HepG2 (cell line): ENCODE data around the gene KMT2B. TPM values are rescaled to one million over a fixed set of nuclear protein-coding genes. Genes with fewer than 3 reads are reported as not detected.

ENCODE experiments used
- ADNP ChIP-seq: sonication (generic); formaldehyde crosslinking; IDR thresholded peaks from 2 replicates; pipeline ENCODE4 v1.4.0; 2020; ENCODE audit warnings: missing genetic modification reagents
- ARNT2 ChIP-seq: sonication (generic); formaldehyde crosslinking; IDR thresholded peaks from 2 replicates; pipeline ENCODE4 v1.8.0; 2022; ENCODE audit warnings: mild to moderate bottlenecking, low read depth, missing genetic modification reagents, moderate library complexity
- HMGXB4 ChIP-seq, 2 experiments: sonication (generic) in 1 of 2; formaldehyde crosslinking in 1 of 2; IDR thresholded peaks; 2 replicates each; pipeline versions ENCODE4 v1.4.0 to v1.6.1; 2018 to 2020; ENCODE audit warnings: missing genetic modification reagents in 2 of 2, borderline replicate concordance in 1 of 2, low read depth in 1 of 2, mild to moderate bottlenecking in 1 of 2, missing biosample characterization in 1 of 2
- HNF4A ChIP-seq: sonication (generic); formaldehyde crosslinking; IDR thresholded peaks from 2 replicates; pipeline ENCODE4 v1.4.0; 2020; ENCODE audit warnings: missing genetic modification reagents
- HNF4G ChIP-seq, 2 experiments: sonication (generic) in 1 of 2; formaldehyde crosslinking in 1 of 2; IDR thresholded peaks; 2 replicates each; pipeline versions ENCODE4 v1.4.0 to v1.6.1; 2011 to 2020; ENCODE audit warnings: borderline replicate concordance in 2 of 2, low read depth in 2 of 2, mild to moderate bottlenecking in 2 of 2, low read length in 1 of 2, missing genetic modification reagents in 1 of 2, moderate library complexity in 1 of 2
- JUND ChIP-seq: sonication (generic); formaldehyde crosslinking; IDR thresholded peaks from 2 replicates; pipeline ENCODE4 v1.8.0; 2022; ENCODE audit warnings: mild to moderate bottlenecking, missing genetic modification reagents
- KAT2B ChIP-seq: fragments of 150-350 bp; IDR thresholded peaks from 2 replicates; pipeline ENCODE4 v1.6.1; 2014; ENCODE audit warnings: low read depth, low read length, borderline replicate concordance
- KDM2A ChIP-seq: sonication (generic); formaldehyde crosslinking; IDR thresholded peaks from 2 replicates; pipeline ENCODE4 v1.4.0; 2020; ENCODE audit warnings: low read depth, missing genetic modification reagents, borderline replicate concordance
- LBX2 ChIP-seq: sonication (generic); formaldehyde crosslinking; IDR thresholded peaks from 2 replicates; pipeline ENCODE4 v1.5.0; 2020; ENCODE audit warnings: missing genetic modification reagents, mild to moderate bottlenecking, borderline replicate concordance
- NCOA1 ChIP-seq: sonication (generic); formaldehyde crosslinking; IDR thresholded peaks from 2 replicates; pipeline ENCODE4 v1.9.0; 2021; ENCODE audit warnings: missing genetic modification reagents
- NR2C2 ChIP-seq: sonication (generic); formaldehyde crosslinking; IDR thresholded peaks from 2 replicates; pipeline ENCODE4 v1.4.0; 2020; ENCODE audit warnings: missing genetic modification reagents, mild to moderate bottlenecking, moderate library complexity, borderline replicate concordance
- NR2F6 ChIP-seq, 2 experiments: IDR thresholded peaks; 2 replicates each; pipeline ENCODE4 v1.6.1; 2016; ENCODE audit warnings: antibody characterized with exemption in 1 of 2, mild to moderate bottlenecking in 1 of 2
- PHF20 ChIP-seq: sonication (generic); formaldehyde crosslinking; IDR thresholded peaks from 2 replicates; pipeline ENCODE4 v1.5.0; 2020; ENCODE audit warnings: mild to moderate bottlenecking, missing genetic modification reagents
- RBFOX2 ChIP-seq: fragments of 200-400 bp; formaldehyde crosslinking; IDR thresholded peaks from 2 replicates; pipeline ENCODE4 v1.6.1; 2017; ENCODE audit warnings: low read depth, mild to moderate bottlenecking, low read length
- RFXAP ChIP-seq: sonication (generic); formaldehyde crosslinking; IDR thresholded peaks from 2 replicates; pipeline ENCODE4 v1.4.0; 2020; ENCODE audit warnings: missing genetic modification reagents, borderline replicate concordance
- RXRA ChIP-seq: sonication (generic); formaldehyde crosslinking; IDR thresholded peaks from 2 replicates; pipeline ENCODE4 v1.5.1; 2020; ENCODE audit warnings: missing genetic modification reagents
- SMAD9 ChIP-seq: sonication (generic); formaldehyde crosslinking; IDR thresholded peaks from 2 replicates; pipeline ENCODE4 v1.5.1; 2020; ENCODE audit warnings: mild to moderate bottlenecking, missing genetic modification reagents
- SNAI1 ChIP-seq: sonication (generic); formaldehyde crosslinking; IDR thresholded peaks from 2 replicates; pipeline ENCODE4 v1.5.0; 2020; ENCODE audit warnings: mild to moderate bottlenecking, missing genetic modification reagents, borderline replicate concordance
- SRF ChIP-seq: IDR thresholded peaks from 2 replicates; pipeline ENCODE4 v1.6.1; 2011; ENCODE audit warnings: mild to moderate bottlenecking, low read depth, low read length, moderate library complexity
- TOPORS ChIP-seq: sonication (generic); formaldehyde crosslinking; IDR thresholded peaks from 2 replicates; pipeline ENCODE4 v1.8.0; 2023; ENCODE audit warnings: mild to moderate bottlenecking, missing genetic modification reagents
- ZBTB21 ChIP-seq: sonication (generic); formaldehyde crosslinking; IDR thresholded peaks from 2 replicates; pipeline ENCODE4 v1.4.0; 2020; ENCODE audit warnings: missing genetic modification reagents
- ZBTB7B ChIP-seq: sonication (generic); formaldehyde crosslinking; IDR thresholded peaks from 2 replicates; pipeline ENCODE4 v1.4.0; 2020; ENCODE audit warnings: missing genetic modification reagents
- ZNF205 ChIP-seq: IDR thresholded peaks from 2 replicates; pipeline ENCODE4 v1.6.1; 2018; ENCODE audit warnings: missing biosample characterization, missing genetic modification reagents
- ZNF274 ChIP-seq: sonication (generic); formaldehyde crosslinking; IDR thresholded peaks from 2 replicates; pipeline ENCODE4 v1.5.1; 2020; ENCODE audit warnings: mild to moderate bottlenecking, missing genetic modification reagents
- ZNF430 ChIP-seq: sonication (generic); formaldehyde crosslinking; IDR thresholded peaks from 2 replicates; pipeline ENCODE4 v1.9.0; 2021; ENCODE audit warnings: mild to moderate bottlenecking, missing genetic modification reagents
- ZNF557 ChIP-seq: sonication (generic); formaldehyde crosslinking; IDR thresholded peaks from 2 replicates; pipeline ENCODE4 v1.4.0; 2020; ENCODE audit warnings: missing genetic modification reagents
- polyA plus RNA-seq, 8 experiments: library from polyadenylated mRNA; depleted of rRNA in 3 of 8; stranded (reverse) in 7 of 8; unstranded in 1 of 8; fragments of >200 nt; fragmentation: Illumina TruSeq in 4 of 8; extraction: Trizol in 4 of 8; gene quantifications; 2 replicates each; pipeline versions ENCODE4 v1.2.1 to v1.2.3, GENCODE V29; 2011 to 2016; ENCODE audit warnings: low read depth in 4 of 8, missing spikeins in 1 of 8, mixed read lengths in 1 of 8; ENCODE audit not compliant: insufficient read depth in 1 of 8
- total RNA-seq, 5 experiments: library from RNA; depleted of rRNA; stranded (reverse); fragments of >200 nt; fragmentation: Illumina TruSeq; extraction: Trizol; gene quantifications; 2 replicates each; pipeline ENCODE4 v1.2.3, GENCODE V29; 2016; ENCODE audit warnings: low read depth in 1 of 5
- TF ChIP-seq, protein P1 (sequence below): sonication (generic); formaldehyde crosslinking; IDR thresholded peaks from 2 replicates; pipeline ENCODE4 v1.8.1; 2023; ENCODE audit warnings: missing genetic modification reagents, inconsistent platforms, borderline replicate concordance

KMT2B gene
- total and polyA plus RNA-seq, 2 of the 13 experiments (the other 11 are each of a cell fraction or from before 2014, with no cell fraction given), result 6.2 to 16.9 TPM

- no peak for TF ChIP-seq ZNF430 (CRISPR knock-in tag)
- TF ChIP-seq RFXAP (CRISPR knock-in tag), result no peak
- peak in 1 of 2 experiments; percentile 31; a peak in 1 of 4 replicates for TF ChIP-seq HMGXB4 (CRISPR knock-in tag; IDR thresholded peaks at IDR 0.05; ENCODE audit: borderline replicate concordance in 1 of 2, low read depth in 1 of 2)
- TF ChIP-seq JUND (CRISPR knock-in tag), result peak; percentile 73
- TF ChIP-seq ADNP, result no peak
- no peak for TF ChIP-seq LBX2 (CRISPR knock-in tag)
- no peak for TF ChIP-seq KAT2B
- TF ChIP-seq PHF20, result no peak
- TF ChIP-seq HNF4A (CRISPR knock-in tag), result peak; percentile 50
- peak; percentile 47; the same call in 1 of the 2 replicates for TF ChIP-seq RXRA (CRISPR knock-in tag)
- peak; percentile 63; the same call in 1 of the 2 replicates for TF ChIP-seq HNF4G (IDR thresholded peaks at IDR 0.05; ENCODE audit: borderline replicate concordance, low read depth, low read length)
- peak; percentile 66; the same call in 1 of the 2 replicates for TF ChIP-seq HNF4G (CRISPR knock-in tag; IDR thresholded peaks at IDR 0.05; ENCODE audit: borderline replicate concordance, low read depth)
- no peak for TF ChIP-seq SMAD9 (CRISPR knock-in tag)
- TF ChIP-seq ZNF274 (CRISPR knock-in tag), result no peak
- TF ChIP-seq KDM2A (CRISPR knock-in tag), result no peak
- TF ChIP-seq RBFOX2, result no peak
- TF ChIP-seq NCOA1 (CRISPR knock-in tag), result no peak
- no peak for TF ChIP-seq TOPORS (CRISPR knock-in tag)
- TF ChIP-seq, protein P1, sequence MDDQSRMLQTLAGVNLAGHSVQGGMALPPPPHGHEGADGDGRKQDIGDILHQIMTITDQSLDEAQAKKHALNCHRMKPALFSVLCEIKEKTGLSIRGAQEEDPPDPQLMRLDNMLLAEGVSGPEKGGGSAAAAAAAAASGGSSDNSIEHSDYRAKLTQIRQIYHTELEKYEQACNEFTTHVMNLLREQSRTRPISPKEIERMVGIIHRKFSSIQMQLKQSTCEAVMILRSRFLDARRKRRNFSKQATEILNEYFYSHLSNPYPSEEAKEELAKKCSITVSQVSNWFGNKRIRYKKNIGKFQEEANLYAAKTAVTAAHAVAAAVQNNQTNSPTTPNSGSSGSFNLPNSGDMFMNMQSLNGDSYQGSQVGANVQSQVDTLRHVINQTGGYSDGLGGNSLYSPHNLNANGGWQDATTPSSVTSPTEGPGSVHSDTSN (CRISPR knock-in tag), result no peak
- peak; percentile 62; the same call in 1 of the 2 replicates for TF ChIP-seq ZBTB21 (CRISPR knock-in tag)
- 0 out of 2 replicates have a peak, but pooled peaks have one; percentile 46 for TF ChIP-seq ZBTB7B (CRISPR knock-in tag)
- TF ChIP-seq ZNF205 (CRISPR knock-in tag), result no peak
- TF ChIP-seq NR2F6 (IDR thresholded peaks at IDR 0.05), result peak; percentile 79
- peak; percentile 83 for TF ChIP-seq NR2F6 (CRISPR knock-in tag; IDR thresholded peaks at IDR 0.05)
- no peak for TF ChIP-seq SRF
- TF ChIP-seq NR2C2 (CRISPR knock-in tag), result peak; percentile 90
- no peak for TF ChIP-seq ZNF557 (CRISPR knock-in tag)
- TF ChIP-seq SNAI1 (CRISPR knock-in tag), result no peak
- TF ChIP-seq ARNT2 (CRISPR knock-in tag), result no peak
Measured at GRCh38 chr19:35783469-35784434, 65.9 kb downstream of the KMT2B start (continued).
